Left ventricle myocardium superior (tissue), 1 donor: ENCODE measurements around the gene GPC3. TPM values are rescaled to one million over a fixed set of nuclear protein-coding genes. Genes with fewer than 3 reads are reported as not detected.
"Not testable (repeated sequence)": the region's sequence is repeated elsewhere in the genome, so short reads cannot be mapped to it uniquely, and the experiment has no call there.

Source experiments
- ATAC-seq: fragments of 200-7000 bp; cut with Tn5 transposase; one replicate; pipeline ENCODE4 v1.9.1; 2020; ENCODE audit warnings: mild to moderate bottlenecking, moderate library complexity
- DNase-seq: peaks from one replicate; pipeline ENCODE4 v3.0.0-alpha.2; 2020
- intact Hi-C: fragments of 100-400 bp; cut with micrococcal nuclease; formaldehyde crosslinking; loops from one replicate; pipeline ENCODE4 v1.11.0; 2022
- total RNA-seq: library from RNA; stranded (reverse); fragmentation: NEBNext Ultra II Directional; extraction: Animal tissue kit (Norgen Biotek cat#: 25700); gene quantifications from one replicate; pipeline ENCODE4 v1.2.1, GENCODE V29; 2021
- donor health status: DM: no; HTN: yes; CAD: no; lungs with severe emphysema.

The GPC3 gene
- total RNA-seq, 1 donor from 2014 or later = 4.2 TPM

DNA sequence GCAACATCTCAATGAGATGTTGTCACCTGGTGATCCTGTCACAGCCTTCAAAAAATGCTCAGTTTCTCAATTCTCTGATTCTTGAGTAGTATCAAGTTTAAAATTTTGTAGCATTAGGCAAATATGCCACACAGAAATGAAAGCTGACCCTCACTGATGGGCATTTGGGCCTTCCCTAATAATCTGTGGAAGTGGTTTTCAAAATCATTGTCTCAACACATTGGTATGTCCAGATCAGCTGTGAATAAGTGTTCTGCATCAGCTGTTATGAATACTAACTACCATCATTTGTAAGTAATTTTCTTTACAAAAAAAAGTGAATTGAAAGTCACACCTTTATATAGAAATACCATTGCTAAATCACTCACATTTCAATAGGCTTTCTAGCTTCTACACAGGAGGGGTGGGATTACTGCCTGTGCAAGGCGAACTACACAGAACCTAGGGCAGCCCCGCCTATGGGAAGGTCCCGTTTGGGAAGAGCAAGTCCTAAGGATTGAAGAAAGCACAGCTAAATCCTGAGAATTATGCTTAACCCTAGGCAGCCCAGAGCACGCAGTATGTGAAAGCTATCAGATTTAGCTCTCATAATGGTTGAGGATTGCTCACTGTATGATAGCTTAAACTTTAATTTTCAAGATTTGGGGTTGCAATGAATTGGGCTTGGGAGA is 73.4 kb downstream of the GPC3 start:
- no peak for ATAC-seq
- no peak for DNase-seq
- intact Hi-C loops = no loop called here

DNA sequence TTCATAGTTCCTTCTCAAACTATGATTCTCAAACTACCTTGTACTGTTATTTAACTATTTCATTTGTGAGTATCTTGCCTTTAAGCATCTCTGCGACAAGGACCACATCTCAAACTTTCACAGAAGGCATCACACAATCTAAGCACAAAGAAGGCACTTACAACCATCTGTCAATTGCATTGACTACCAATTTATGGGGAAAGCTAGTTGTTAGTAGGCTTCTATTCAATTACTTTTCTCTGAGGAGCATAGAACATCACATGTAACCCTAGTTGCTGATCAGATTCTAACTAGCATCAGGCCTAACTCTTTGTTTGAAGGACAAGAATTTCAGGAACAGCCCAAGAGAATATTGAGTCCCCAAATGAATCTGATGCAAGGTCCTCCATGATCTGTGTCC is 74.9 kb downstream of the GPC3 start:
- no peak for DNase-seq
- no peak for ATAC-seq
- intact Hi-C loops = no loop called here

DNA sequence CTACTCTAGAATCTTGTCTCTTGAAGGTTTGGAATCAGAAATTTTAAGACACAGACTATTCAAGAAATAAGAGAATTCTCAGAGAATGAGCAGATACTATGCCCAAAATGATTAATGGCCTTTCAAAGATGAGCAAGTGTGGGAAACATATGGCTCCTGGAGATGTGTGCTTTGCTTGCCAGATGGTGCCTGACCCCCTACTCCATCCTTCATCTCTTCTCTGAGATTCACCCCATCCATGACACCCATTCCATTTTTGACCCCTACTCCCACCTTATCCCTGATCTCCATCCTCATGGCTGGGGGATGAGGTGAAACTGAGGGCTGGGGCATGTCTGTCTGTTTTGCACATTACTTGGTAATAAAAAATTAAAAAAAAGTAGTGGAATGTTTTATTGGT is 75.5 kb downstream of the GPC3 start:
- no peak for ATAC-seq
- no peak for DNase-seq
- intact Hi-C loops = no loop called here

DNA sequence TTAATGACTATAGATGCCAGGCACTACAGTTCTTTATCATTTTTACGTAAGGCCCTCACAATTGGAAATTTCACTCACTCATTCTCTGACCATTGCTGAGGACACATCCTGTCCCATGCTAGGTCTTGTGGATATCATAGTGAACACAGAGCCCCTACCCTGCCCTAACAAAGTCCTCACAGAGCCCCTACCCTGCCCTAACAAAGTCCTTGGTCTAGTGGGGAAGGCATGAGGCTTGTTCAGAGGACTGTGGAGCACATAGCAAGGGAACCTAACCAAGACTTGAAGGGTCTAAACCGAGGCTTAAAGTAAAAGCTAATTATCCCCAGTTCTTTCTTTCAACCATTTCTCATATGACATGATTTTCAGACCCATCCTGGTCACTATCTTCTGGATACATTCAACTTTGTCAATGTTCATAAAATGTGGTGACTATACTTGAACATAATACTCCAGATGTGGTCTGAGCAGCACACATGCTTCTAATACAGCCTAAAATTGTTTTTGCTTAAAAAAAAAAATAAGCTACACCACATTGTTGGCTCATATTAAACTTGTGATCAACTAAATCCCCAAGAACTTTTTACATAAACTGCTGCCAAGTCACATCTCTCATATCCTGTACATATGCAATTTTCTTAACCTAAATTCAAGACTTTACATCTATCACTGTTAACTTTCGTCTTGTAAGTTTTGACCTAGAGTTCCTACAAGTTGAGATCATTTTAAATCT is 77.0 kb downstream of the GPC3 start:
- intact Hi-C loops = no loop called here
- no peak for ATAC-seq
- DNase-seq = no peak

DNA sequence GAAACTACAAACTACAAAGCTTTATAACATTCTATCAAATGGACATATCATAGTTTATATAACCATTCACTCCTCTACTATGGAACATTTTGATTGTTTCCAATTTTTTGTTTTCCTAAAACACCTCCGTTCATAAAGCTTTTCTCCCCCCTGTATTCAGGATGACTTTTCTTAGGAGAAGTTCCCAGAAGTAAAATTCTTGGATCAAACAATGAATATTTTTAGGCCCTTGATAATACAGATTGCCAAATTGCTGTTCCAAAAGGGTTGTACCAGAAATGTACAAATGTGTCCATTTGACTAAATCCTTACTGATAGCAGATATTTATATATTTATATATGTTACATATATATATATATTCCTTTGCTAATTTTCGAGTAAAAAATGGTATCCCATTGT is 77.8 kb downstream of the GPC3 start:
- intact Hi-C loops = no loop called here
- ATAC-seq (no peak), DNase-seq (no peak)

DNA sequence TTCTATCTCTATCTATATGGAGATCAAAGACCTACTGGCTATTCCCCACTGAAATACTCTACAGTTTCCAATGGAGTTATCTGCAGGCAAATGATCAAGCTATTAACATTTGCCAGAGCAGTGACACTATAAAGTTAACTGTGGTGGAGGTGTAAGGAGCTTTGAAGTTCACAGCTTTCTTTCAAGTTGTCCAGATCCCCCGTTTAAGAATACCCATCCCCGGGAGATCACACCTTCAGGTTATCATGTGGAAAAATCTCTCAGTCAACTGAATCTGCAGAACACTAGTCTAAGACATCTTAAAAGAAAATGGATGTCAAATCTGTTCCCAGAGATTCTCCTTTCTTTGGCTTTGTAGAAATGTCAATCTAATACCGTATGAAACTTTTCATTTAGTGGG is 80.1 kb downstream of the GPC3 start:
- no peak for ATAC-seq

DNA sequence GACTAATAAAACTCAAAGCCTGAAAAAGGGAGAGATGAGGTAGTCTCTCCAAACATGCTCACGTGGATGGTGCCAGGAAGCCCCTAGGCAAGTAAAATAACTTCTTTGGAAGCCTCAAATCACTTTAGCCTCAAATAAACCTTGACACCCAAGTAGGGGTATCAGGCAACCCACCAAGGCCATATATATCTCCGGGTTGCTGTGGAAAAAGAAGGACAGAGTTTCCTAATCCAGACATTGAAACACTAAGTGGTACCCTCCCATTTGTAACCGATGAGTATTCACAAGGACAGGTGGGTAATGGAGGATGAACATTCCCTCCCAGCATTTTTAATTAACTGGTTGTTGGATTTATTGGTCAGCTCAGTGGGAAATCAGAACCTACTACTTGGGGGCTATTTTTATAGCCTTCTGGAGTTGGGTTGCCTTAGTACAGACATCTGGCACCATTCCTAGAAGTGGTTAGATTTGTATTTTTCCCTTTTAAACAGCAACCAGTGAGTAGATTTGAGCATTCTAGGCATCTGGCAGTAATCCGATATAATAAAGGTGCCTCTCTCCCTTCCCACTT is 87.7 kb downstream of the GPC3 start:
- intact Hi-C loops = no loop called here
- no peak for DNase-seq
- ATAC-seq = no peak

More for the DNA sequence above, 80.1 kb downstream of the GPC3 start:
- DNase-seq = no peak
- intact Hi-C loops = no loop called here

DNA sequence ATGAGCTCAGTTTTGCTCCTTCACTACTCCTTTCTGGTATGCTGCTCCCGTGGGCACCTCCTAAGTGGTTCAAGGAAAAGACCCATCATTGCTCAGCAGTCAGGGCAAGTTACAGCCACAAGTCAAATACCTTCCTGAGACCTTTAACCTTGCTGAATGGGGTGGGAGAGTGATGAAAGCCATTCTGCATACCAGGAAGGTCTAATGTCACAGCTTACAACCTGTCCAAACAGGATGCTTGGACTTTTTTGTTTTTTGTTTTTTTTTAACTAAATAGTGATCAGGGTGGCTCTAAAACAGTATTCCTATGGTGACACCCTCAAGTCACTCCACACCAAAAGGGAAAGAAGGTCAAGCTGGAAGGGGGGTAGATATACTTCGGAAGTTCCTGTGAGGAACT is 93.1 kb downstream of the GPC3 start:
- DNase-seq (no peak), ATAC-seq (no peak)
- intact Hi-C loops = no loop called here

DNA sequence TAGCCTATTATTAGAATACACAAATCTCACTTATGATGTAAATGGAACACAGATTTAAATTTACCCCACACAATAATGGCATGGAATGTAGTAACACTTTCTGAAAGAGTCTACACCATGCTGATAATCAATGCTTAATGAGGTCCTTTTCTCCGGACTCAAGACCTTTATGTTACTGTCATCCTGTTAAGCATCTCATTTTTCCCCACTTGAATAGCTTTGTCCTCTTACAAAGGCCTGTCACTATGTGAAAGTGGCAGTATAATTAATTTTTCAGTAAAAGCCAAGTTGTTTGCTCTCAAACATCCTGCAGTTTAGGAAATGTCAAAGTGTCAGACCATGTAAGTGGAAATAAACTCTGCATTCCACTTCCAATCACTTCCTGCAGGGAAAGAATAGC is 96.4 kb downstream of the GPC3 start:
- DNase-seq (no peak), ATAC-seq (no peak)
- intact Hi-C loops = no loop called here

DNA sequence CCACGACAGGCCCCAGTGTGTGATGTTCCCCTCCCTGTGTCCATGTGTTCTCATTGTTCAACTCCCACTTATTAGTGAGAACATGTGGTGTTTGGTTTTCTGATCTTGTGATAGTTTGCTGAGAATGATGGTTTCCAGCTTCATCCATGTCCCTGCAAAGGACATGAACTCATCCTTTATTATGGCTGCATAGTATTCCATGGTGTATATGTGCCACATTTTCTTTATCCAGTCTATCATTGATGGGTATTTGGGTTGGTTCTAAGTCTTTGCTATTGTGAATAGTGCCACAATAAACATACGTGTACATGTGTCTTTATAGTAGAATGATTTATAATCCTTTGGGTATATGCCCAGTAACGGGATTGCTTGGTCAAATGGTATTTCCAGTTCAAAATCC is 97.3 kb downstream of the GPC3 start:
- DNase-seq, intact Hi-C loops, ATAC-seq: not testable (repeated sequence)

DNA sequence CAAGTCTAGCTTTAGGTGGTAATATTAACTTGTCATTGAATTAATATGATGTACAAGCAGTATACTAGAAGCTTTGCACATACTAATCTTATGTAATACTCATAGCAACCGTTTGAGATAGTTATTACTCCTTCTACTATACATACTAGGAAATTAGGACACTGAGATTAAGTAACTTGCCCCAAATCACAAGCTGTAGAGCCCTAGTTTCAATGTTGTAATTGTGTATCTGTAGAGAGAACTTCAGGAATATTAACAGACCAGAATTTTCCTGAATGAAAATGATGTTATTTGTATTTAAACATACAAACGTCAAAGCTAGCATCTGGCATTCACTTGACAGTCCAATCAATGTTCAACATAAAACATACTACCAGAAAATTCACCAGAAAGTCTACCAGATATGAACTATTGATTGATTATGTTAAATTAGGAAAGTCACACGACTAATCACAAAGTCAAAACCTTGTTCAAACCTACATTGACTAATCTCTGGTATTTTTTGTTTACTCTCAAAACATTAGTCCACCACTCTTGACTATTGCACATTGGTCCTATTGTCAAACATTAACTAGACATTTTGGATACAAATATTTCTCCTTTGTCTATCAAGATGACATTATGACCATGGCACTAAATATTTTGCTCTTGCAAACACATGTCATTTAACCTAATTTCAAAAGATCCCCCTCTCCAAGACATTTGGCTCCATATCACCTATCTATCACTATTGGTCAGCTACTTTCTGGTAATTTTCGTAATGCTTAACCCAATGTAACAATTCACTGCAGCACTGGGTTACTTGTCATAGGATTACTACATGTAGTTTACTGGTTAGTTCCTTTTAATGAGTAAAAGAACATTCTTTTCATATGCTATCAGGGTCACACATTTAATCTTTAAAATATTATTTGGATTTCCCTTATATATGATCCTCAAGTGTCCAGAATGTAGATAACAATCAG is 100.7 kb downstream of the GPC3 start:
- intact Hi-C loops = no loop called here
- no peak for DNase-seq
- no peak for ATAC-seq

DNA sequence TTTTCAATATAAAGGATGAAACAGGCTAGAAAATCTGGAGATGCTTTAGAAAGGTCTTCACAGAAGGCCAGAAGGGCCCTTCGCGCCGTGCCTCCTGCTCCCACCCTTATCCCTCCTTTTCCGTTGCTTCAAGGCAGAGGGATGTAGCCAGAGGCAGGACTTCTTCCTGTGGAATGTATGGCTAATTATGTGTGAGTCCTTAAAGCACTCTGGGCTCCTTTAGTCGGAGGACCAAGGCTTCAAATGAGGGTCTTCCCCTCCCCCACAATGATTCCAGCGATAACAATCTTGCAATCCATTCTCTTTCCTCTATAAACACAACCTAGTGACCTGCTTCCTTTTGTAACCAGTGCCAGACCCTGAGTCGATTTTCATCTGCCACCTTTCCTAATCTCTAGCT is 103.5 kb downstream of the GPC3 start:
- DNase-seq (no peak), ATAC-seq (no peak)
- intact Hi-C loops = no loop called here

DNA sequence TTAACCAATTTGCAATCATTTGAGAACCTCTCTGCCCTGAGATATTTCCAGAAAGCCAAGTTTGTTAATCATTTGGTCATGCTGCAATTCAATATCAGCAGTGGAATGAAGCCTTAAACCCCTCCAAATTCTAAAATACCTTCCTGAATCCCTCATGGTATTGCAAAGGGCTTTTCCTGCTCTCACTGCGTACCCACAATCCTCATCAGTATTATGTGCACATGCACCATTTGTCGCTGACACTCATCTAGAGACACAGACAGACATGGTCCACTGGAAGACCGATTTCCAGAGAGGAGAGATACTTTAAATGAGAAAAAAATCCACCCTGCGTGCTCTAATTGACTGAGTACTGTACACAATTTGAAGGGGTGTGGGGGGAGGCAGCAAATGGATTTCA is 104.4 kb downstream of the GPC3 start:
- no peak for ATAC-seq
- no peak for DNase-seq
- intact Hi-C loops = no loop called here

DNA sequence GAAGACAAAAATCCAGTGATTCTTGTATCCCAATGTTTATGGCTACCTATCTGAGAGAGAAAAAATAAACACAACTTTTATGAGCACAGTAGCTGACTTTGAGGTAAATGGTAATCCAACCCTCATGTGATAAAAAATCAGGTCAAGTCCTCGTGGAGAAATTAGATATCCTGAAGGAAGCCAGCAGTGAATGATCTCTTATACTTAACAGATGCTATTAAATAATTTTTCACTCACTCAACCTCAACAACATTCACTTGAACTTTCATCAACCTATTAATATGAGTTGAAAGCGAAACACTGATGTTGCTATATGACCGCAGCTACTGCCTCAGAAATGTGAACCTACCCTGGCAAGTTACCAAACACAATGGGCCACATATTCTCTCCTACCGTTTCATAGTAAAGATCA is 105.4 kb downstream of the GPC3 start:
- ATAC-seq (no peak), DNase-seq (no peak)
- intact Hi-C loops = no loop called here

DNA sequence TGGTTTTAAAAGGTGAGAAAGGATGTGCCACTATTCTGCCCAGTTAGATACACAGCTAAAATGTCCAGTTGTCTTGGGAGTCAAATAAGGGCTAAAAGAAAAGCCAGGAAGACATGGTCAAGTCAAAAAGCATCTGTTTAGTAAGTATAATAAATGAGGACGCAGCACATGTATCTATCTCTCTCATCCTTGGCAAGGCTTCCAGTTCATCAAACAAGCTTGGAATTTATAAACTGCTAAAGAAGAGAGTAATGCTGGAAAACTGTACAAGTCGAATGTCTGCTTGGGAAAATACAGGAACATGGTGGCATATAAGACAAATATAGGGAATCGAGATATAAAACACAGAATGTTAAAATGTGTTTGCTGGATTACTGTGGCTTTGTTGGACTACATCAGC is 106.7 kb downstream of the GPC3 start:
- DNase-seq (no peak), ATAC-seq (no peak)
- intact Hi-C loops = no loop called here

DNA sequence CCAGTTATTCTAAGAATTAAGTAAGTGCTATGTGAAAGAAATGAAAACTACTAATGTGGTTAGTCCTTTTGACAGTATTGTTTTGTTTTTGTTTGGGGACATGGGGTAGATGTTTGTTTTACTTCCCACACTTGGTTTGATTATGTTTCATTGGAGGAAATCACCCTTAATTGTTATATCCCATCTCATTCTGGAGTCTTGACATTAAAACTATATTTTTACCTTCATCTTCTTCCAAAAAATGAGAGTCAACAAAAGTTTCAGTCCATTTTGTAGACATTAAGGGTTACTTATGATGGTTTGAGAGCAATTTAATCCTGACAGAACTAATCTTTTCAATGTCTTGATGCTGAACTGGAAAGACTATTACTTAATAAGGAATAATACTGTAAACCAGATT is 108.7 kb downstream of the GPC3 start:
- no peak for DNase-seq
- ATAC-seq = no peak
- intact Hi-C loops = no loop called here

DNA sequence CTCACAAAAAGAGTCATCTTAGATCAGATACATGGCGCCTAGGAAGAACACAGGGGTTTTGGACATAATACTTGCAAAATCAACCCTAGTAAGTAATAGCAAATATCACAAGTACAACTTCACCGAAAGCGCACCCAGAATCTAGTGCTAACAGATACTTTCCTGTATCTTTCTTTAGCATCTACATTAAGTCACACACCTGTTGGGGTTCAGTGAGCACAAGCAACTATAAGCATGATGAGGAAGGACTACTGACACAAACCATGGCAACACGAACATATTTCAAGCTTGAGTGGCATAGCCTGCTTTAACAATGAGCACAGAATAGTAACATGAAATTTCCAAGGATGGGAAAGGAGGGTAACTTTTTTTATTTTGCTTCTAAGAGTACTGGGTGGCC is 116.1 kb downstream of the GPC3 start:
- DNase-seq (no peak), ATAC-seq (no peak)
- intact Hi-C loops = no loop called here

DNA sequence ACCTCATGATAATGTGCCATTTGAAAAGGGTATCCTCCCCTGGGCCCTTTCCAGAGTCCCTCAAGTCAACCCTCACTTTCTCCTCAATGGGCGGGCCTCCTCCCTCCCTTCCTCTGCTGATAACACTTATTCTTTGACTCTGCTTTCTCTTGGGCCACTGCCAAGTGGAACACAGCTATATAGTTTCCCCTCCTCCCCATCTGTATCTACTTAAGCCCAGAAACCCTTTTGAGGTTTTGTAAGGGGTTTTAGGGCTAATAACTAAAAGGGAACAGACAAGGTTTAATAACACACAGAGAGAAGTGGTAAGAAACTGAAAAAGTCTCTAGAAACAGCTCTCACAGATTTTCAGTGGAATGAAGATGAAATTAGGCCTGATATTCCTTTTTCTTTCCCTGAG is 116.7 kb downstream of the GPC3 start:
- no peak for ATAC-seq
- intact Hi-C loops = no loop called here

DNA sequence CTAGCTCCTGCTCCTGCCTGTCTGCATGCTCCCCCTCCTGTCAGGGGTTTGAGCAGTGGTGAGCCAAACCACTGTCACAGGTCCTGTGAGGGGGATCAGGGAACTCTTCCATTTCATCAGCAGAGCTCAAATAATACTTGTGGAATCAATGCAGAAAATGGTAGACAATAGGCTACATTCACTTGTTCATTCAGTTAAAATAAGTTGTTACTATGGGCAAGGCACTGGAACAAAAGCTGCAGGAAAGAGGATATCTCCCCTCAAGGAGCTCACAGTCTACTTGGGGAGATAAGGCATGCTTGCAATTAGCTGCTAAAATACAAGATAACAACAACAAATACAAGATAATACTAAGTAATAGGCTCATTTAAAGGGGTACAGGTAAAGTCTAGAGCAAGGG is 117.1 kb downstream of the GPC3 start:
- no peak for ATAC-seq
- intact Hi-C loops = no loop called here
- DNase-seq = no peak

More for the DNA sequence above, 116.7 kb downstream of the GPC3 start:
- DNase-seq = no peak
